MCF 10A (cell line): ENCODE measurements around the gene ZNF148. TPM values are rescaled to one million over a fixed set of nuclear protein-coding genes. Genes with fewer than 3 reads are reported as not detected.

Experiments
- BruUV-seq: library from RNA; stranded (reverse); fragments of 400-500 nt; replicated peaks from 2 replicates; lab custom pipeline; 2021; lab: Mats Ljungman, UMichigan
- CTCF ChIA-PET: fragments of 300-600 bp; sonication (Branson Sonifier 250); formaldehyde crosslinking; extraction: SDS; loops from one replicate; lab custom pipeline; 2021; ENCODE audit warnings: antibody characterized with exemption, inconsistent platforms; lab: Yijun Ruan, JAX
- POLR2A ChIA-PET: fragments of 300-600, 350-650 bp; sonication (Branson Sonifier 250); formaldehyde crosslinking; extraction: SDS; loops from one replicate; lab custom pipeline; 2020; ENCODE audit warnings: antibody characterized with exemption, inconsistent platforms; lab: Yijun Ruan, JAX
- DNase-seq: peaks from one replicate; pipeline ENCODE4 v3.0.0-alpha.2; 2018; ENCODE audit not compliant: unreplicated experiment
- H3K27ac Mint-ChIP-seq: one replicate; pipeline ENCODE4 v1.8.0; 2022; ENCODE audit warnings: mild to moderate bottlenecking, low read depth, mixed read lengths; ENCODE audit not compliant: unreplicated experiment
- H3K27me3 Mint-ChIP-seq: one replicate; pipeline ENCODE4 v1.8.0; 2022; ENCODE audit warnings: mixed read lengths; ENCODE audit not compliant: insufficient read depth, unreplicated experiment
- H3K36me3 Mint-ChIP-seq: one replicate; pipeline ENCODE4 v1.8.0; 2022; ENCODE audit warnings: mild to moderate bottlenecking, moderate library complexity, mixed read lengths; ENCODE audit not compliant: insufficient read depth, unreplicated experiment
- H3K4me1 Mint-ChIP-seq: one replicate; pipeline ENCODE4 v1.8.0; 2022; ENCODE audit warnings: mixed read lengths; ENCODE audit not compliant: insufficient read depth, unreplicated experiment
- H3K4me3 Mint-ChIP-seq: one replicate; pipeline ENCODE4 v1.8.0; 2022; ENCODE audit warnings: mild to moderate bottlenecking, moderate library complexity, mixed read lengths; ENCODE audit not compliant: unreplicated experiment
- H3K9me3 Mint-ChIP-seq: one replicate; pipeline ENCODE4 v1.8.0; 2022; ENCODE audit warnings: mixed read lengths; ENCODE audit not compliant: unreplicated experiment
- intact Hi-C: fragments of 100-400 bp; cut with micrococcal nuclease; formaldehyde crosslinking; loops from 2 replicates; pipeline ENCODE4 v1.14.1; 2022
- total RNA-seq: library from RNA; stranded (reverse); gene quantifications from 2 replicates; pipeline ENCODE4 v1.2.3, GENCODE V29; 2022
- TF ChIP-seq, protein P1 (sequence below): fragments of 200-600 bp; IDR thresholded peaks from one replicate; pipeline ENCODE4 v1.8.0; 2022; ENCODE audit warnings: antibody characterized with exemption, mild to moderate bottlenecking; ENCODE audit not compliant: unreplicated experiment

Gene ZNF148
- total RNA-seq, 1 experiment from 2014 or later, result 35.2 TPM

DNA sequence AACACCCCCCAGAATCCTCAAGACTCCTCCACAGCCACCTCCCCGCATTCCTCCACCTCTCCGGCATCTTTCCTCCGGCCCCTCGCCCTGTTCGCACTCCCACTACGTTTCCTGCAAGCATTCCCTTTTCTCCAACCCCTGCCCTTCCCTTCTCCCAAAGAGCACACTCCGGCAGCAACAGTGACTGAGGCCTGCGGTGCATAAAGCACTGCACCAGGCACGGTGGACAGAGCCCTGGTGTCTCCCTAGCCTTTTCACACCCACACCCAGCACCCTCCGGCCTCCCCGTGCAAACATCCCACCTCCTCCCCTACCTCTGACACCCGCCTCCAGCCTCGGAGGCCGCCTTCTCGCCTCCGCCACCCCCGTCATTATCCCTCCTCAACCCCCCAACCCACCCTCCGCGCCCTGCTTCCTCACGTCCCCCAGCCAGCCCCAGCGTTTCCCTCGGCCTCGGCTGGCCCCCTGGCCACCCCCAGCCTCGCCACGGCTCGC is 577 bp downstream of the ZNF148 start:
- CTCF ChIA-PET, result interaction anchor here (0.7 kb wide), 1 partner anchor 1513 kb away, joined by 4 read pairs; no protein-coding TSS in a partner anchor
- peaks cover 34% of the 10 kb centered on the region for H3K4me1 Mint-ChIP-seq
- peak; percentile 41 for DNase-seq
- POLR2A ChIA-PET, result interaction anchor here (1.0 to 2.7 kb wide), 7 partner anchors 8 to 162 kb away, joined by 3 to 20 read pairs (median 9); partner anchors contain the start of gene SLC12A8
- intact Hi-C loops, result loop anchor here (2.0 to 10.0 kb wide), 4 partner anchors 110 to 380 kb away; partner anchors contain the start of gene HEG1
- H3K4me3 Mint-ChIP-seq, result peak overlapping the region; percentile 88
- no peaks in the 10 kb centered on the region for H3K9me3 Mint-ChIP-seq
- H3K36me3 Mint-ChIP-seq, result peaks cover 25% of the 10 kb centered on the region
- H3K27ac Mint-ChIP-seq, result peak overlapping the region; percentile 84
- no TSS peak for BruUV-seq
- H3K27me3 Mint-ChIP-seq, result no peaks in the 10 kb centered on the region
- TF ChIP-seq, protein P1, sequence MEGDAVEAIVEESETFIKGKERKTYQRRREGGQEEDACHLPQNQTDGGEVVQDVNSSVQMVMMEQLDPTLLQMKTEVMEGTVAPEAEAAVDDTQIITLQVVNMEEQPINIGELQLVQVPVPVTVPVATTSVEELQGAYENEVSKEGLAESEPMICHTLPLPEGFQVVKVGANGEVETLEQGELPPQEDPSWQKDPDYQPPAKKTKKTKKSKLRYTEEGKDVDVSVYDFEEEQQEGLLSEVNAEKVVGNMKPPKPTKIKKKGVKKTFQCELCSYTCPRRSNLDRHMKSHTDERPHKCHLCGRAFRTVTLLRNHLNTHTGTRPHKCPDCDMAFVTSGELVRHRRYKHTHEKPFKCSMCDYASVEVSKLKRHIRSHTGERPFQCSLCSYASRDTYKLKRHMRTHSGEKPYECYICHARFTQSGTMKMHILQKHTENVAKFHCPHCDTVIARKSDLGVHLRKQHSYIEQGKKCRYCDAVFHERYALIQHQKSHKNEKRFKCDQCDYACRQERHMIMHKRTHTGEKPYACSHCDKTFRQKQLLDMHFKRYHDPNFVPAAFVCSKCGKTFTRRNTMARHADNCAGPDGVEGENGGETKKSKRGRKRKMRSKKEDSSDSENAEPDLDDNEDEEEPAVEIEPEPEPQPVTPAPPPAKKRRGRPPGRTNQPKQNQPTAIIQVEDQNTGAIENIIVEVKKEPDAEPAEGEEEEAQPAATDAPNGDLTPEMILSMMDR, result no peak

GRCh38 chr3:125367403-125368230 is 7.5 kb downstream of the ZNF148 start:
- H3K27me3 Mint-ChIP-seq, result no peaks in the 10 kb centered on the region
- H3K4me3 Mint-ChIP-seq, result no peak overlapping the region
- H3K27ac Mint-ChIP-seq, result peak overlapping the region; percentile 62
- CTCF ChIA-PET, result interaction anchor here (0.7 to 1.8 kb wide), 3 partner anchors 14 to 68 kb away, joined by 3 to 6 read pairs (median 3); no protein-coding TSS in a partner anchor
- H3K9me3 Mint-ChIP-seq, result no peaks in the 10 kb centered on the region
- no peak for DNase-seq
- intact Hi-C loops, result no loop called here
- H3K36me3 Mint-ChIP-seq, result peaks cover 25% of the 10 kb centered on the region
- POLR2A ChIA-PET, result interaction anchor here (1.5 to 2.7 kb wide), 2 partner anchors 8 to 10 kb away, joined by 6 to 10 read pairs; partner anchors contain the start of gene ZNF148
- BruUV-seq, result no TSS peak
- TF ChIP-seq, protein P1, result no peak
- H3K4me1 Mint-ChIP-seq, result peaks cover 36% of the 10 kb centered on the region

DNA sequence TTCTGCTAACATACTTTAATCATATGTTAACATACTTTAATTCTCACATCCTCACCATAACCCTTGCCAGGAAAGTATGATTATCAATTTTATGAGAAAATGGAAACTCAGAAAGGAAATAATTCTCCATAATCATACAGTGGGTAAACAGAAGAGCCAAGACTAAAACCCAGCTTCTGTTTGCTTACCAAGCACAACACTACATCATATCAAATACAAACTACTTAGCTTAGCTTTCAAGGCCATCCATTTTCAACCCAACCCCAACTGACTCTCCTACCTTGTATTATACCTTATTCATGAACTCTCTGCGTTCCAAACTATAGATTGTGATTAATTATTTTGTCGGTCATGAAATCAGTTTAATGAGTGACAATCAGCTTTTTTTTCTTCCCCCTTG is 9.0 kb downstream of the ZNF148 start:
- TF ChIP-seq, protein P1, result no peak
- ChIA-PET CTCF (interaction anchor here (1.8 kb wide), 1 partner anchor 15 kb away, joined by 6 read pairs; no protein-coding TSS in a partner anchor), POLR2A (interaction anchor here (0.6 to 2.7 kb wide), 4 partner anchors 10 to 323 kb away, joined by 3 to 10 read pairs (median 3); partner anchors contain the start of gene ZNF148)
- Mint-ChIP-seq H3K9me3 (no peaks in the 10 kb centered on the region), H3K27ac (no peak overlapping the region), H3K36me3 (peaks cover 19% of the 10 kb centered on the region), H3K4me1 (peaks cover 46% of the 10 kb centered on the region), H3K4me3 (no peak overlapping the region), H3K27me3 (no peaks in the 10 kb centered on the region)
- intact Hi-C loops, result no loop called here
- DNase-seq, result no peak
- no TSS peak for BruUV-seq

DNA sequence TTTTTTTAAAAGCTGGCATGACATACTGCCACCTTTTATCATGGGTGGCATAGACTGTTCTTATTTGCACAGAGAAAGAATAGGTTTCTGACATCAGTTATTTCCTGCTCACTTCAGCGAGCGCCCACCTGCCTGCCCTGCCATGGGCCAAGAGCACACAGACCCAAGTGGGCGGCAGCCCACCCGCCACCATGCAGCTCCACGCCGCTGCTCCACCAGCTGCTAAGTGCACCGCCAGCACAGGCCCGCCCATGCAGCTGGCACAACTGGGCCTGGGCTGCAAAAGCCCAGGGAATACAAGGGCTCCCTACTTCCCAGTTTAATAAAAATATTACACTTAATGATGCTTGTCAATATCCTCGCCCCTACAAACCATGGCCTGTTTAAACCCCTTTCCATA is 15.4 kb downstream of the ZNF148 start:
- no peaks in the 10 kb centered on the region for H3K9me3 Mint-ChIP-seq
- BruUV-seq, result no TSS peak
- intact Hi-C loops, result no loop called here
- CTCF ChIA-PET, result interaction anchor here (0.6 to 0.8 kb wide), 2 partner anchors 22 to 1338 kb away, joined by 4 read pairs; no protein-coding TSS in a partner anchor
- peaks cover 24% of the 10 kb centered on the region for H3K4me1 Mint-ChIP-seq
- POLR2A ChIA-PET, result interaction anchor here (0.6 to 1.2 kb wide), 2 partner anchors 39 to 237 kb away, joined by 3 to 5 read pairs; no protein-coding TSS in a partner anchor
- H3K27ac Mint-ChIP-seq, result no peak overlapping the region
- TF ChIP-seq, protein P1, result no peak
- no peaks in the 10 kb centered on the region for H3K27me3 Mint-ChIP-seq
- no peaks in the 10 kb centered on the region for H3K36me3 Mint-ChIP-seq
- no peak overlapping the region for H3K4me3 Mint-ChIP-seq
- DNase-seq, result no peak
